HG03354 (cell line): ENCODE data around the gene PLAAT3.
"Not testable (repeated sequence)": the region's sequence is repeated elsewhere in the genome, so short reads cannot be mapped to it uniquely, and the experiment has no call there.

Experiments used
- ATAC-seq: cut with Tn5 transposase; IDR thresholded peaks from one replicate; pipeline ENCODE4 v1.9.1; 2021; ENCODE audit warnings: mild to moderate bottlenecking; ENCODE audit not compliant: unreplicated experiment, poor library complexity, severe bottlenecking

Gene PLAAT3

DNA sequence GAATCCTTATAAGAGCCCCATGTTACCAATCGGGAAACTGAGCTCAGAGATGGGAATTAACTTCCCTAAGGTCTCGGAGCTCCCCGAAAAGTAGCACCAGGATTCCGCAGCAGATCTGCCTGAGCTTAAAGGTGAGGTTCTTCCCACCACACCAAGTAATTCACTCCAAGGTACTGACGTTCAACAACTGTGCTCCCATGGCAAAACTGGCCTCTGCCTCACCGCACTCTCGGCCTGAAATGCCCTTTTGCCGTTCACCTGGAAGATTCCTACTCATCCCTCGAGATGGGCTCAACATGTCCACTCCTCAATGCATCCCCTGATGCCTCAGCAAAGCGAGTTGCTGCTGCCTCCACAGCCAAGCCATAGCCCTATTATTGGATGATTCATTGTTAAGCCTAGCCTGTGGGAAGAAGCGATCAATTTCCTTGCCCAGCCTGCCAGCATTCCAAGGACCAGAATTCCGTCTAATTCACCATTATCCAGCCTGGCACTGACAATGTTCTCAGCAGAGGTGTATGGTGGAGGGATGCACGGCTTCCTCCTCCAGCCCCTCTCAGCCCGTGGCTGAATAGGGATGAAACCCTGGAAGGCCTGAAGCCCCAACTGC lies 4.2 kb downstream of the PLAAT3 start:
- no peak for ATAC-seq

DNA sequence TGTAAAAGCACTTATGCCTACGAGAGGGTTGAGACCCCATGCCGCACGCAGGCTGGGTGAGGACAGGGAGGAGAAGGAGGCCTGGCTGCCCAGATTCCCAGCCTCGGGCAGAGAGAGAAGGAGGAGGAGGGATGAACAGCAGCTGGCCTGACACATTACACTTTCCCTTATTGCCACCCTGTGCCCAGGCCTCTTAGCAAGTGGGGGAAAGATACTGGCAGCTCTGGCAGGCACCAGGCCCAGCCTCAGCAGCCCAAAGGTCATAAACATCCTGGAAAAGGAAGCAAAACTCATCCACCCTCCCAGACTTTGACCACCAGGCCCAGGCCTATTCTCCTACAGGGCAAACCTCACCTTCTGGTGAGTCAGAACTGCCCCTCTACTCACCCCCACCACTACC lies 4.7 kb downstream of the PLAAT3 start:
- no peak for ATAC-seq

DNA sequence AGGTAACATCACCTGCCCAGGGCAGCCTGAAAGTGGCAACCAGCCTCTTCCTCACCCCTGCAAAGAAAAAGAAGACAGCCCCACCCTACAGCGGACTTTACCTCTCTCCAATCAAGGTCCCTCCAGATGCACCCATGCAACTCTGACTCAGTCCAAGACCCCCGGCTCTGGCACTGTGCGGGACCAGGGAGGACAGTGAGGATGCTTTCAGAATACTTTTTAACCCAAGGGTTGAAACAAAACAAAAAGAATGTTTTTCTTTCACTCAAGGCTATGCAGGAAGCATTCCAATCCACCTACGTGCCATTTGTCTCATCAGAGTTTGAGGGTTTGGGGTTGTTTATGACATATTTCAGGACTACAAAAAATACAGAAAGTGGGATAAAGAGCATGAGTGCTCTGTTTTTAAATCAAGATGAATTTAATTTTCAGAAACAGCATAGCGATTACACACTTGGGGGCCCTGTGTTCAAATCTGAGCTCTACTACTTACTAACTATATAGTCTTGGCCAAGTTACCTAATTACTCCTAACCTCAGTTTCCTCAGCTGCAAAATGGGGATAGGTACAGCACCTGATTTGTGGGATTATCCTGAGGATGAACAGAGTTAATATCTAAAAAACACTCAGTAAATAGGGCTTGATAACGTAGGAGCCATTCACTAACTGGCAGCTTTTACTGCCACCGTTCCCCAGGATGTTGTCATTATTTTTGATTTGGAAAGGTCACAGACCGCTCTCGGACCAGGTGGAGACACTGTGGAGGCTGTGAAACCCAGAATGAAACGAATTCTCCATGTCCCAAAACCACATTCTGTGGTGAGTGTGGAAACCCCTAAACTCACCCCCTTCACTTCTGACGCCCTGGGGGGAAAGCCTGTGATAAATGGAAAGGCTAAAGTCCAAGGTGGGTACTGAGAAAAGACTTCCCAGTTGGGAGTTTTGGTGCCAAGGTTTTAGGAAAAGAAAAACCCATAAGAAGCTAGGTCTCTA lies 5.6 kb downstream of the PLAAT3 start:
- ATAC-seq, result no peak

DNA sequence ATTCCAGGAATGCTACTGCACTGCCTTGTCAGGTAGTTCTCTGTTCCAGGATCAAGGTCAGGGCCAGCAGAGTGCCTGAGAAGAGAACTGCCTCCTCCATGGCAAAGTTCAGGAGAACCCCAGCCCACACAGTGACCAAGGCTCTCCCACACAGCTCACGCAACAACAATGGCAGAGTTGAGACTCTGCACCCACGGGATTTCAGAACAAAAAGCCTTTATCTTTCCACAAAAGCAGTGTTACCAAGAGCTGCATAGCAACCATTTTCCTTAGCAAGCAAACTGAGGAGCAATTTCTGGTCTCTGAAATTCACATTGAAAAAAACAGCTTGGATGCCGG lies 11.1 kb downstream of the PLAAT3 start:
- no peak for ATAC-seq

DNA sequence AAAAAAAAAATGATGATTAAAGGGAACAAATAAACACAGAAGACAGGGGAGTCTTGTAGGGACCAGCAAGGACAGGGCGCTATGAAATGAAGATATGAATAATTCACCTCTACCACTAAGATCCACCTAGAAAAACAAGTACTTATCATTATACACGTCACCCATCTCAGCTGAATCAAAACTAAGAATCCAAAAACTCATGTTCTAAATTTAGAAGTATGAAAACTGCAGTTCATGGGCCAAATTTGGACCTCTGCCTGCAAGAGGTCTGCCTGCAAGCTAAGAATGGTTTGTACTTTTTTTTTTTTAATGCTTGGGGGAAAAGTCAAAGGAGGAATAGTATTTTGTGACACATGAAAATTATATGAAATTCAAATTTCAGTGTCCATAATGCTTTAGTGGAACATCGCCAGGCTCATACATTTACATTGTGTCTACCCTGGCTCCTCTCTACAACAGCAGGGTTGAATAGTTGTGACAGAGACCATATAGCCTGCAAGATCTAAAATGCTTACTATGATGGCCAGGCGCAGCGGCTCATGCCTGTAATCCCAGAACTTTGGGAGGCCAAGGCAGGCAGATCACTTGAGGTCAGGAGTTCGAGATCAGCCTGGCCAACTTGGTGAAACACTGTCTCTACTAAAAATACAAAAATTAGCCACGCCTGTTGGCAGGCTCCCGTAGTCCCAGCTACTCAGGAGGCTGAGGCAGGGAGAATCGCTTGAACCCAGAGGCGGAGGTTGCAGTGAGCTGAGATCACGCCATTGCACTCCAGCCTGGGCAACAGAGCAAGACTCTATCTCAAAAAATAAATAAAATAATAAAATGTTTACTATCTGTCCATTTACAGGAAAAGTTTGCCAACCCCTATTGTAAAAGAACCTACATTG lies 11.7 kb downstream of the PLAAT3 start:
- ATAC-seq, result not testable (repeated sequence)

DNA sequence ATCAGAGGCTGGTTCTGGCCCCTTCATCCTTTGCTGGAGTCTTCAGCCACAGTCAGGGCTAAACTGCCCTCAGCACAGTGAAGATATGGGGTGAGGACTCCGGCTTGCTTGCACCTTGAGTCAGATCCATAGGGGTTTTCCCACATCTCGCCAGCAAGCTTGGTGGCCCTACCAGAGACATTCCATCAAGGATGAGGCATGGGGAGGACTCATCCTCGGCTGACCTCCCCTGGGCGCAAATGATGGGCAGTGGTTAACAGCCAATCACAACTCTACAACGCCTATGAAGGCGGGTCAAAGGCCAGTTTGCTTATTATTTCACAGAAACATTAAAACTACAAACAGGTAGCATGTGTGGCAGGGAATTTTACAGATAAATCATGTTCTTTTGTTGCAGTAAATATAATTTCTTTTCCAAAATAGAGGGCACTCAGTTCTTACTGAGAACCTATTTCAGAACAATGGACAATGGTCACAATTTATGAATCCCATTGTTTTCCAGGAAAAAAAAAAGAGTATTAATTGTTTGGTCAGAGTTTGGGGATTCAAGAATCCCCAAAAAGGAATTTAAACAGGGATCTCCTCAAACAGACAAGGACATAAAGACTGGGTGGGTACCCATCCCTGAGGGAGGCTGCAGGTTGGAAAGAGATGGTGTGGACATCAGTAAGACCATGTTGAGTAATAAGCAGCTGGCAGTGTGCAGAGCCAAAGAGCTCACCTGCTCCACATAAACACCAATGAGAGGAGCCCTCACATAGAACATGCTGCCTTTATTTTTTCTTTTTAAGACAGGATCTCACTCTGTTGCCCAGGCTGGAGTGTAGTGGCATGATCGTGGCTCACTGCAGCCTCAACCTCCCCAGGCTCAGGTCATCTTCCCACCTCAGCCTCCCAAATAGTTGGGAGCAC lies 14.8 kb downstream of the PLAAT3 start:
- ATAC-seq, result no peak

DNA sequence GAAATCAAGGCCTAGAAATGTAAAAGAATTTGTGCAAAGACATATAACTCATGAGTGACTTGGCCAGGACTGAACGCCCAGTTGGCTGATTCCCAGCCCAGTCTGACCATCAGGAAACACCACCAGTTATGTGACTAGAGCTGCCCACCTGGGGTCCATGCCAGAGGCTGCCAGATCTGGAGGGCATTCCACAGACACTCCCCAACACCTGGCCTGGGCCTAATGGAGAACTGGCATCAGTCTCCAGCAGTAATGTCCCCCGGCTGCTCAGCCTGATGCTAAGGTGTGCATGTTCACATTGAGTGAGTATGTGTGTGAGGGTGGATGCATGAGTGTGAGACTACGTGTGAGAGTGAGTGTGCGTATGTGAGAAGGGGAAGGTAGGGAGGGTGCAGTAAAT lies 15.7 kb downstream of the PLAAT3 start:
- no peak for ATAC-seq

DNA sequence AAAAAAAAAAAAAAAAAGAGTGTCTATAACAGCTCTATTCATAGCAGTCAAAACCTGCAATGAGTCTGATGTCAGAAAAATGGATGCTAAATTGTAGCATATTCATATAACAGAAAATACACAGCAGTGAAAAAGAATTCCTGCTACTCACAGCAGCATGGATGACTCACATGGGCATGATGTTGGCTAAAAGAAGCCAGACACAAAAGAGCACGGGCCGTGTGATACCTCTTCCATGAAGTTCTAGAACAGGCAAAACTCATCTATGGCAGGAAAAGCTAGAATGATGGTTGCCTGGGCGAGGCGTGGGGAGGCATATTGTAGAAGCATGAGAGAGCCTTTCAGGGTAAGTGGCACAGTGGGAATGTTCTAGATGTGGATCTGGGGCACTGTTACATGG lies 18.9 kb downstream of the PLAAT3 start:
- ATAC-seq, result no peak

DNA sequence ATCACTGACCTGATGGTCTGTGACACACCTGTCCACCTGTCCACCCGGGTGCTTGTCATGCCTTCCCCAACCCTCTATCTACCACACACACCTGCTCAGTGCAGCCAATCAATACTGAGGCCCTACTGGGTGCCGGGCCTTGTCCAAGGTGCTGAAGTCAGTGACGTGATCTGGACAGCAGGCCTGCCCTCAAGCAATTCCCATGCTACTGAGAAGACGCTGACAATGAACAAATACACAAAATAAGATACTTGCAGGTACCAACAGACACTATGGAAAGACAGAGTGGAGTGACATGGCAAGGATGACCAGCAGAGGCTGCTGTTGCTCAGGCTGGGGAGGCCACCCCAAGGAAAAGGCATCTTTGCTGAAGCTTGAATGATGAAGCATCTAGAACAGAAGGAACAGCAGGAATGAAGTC lies 21.2 kb downstream of the PLAAT3 start:
- no peak for ATAC-seq

DNA sequence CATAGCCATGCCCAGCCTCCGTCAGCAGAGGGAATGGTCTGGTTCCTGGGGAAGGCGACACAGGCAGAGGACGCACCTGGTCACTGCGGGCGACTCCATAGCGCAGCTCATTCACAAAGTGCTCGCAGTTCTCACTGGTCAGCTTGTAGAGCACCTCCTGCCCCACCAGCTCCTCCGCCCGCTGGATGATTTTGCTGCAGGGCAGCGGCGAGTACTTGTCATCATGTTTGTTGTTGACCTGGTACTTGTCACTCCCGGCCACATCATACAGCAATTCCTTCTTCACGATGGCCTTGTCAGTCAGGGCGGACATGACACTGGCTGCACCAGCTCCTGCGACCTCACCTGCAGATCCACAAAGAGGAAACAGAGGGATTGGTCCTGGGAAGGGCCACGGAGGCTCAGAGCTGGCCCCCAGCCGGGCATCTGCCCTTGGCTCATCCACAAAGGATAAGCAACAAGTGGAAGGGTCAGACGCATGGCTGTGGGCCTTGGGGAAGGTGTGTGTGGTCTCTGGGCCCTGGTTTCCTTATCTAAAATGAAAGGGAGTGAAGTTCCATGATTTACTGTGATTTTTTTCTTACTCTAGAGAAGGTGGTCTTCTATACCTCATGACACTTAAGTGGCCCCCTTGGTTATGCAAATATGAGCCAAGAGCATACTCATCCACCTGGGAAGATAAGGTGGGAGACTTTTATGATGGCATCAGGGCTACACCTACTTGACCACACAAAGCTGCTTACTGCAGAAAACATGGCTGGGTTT lies 24.0 kb downstream of the PLAAT3 start:
- ATAC-seq, result no peak

DNA sequence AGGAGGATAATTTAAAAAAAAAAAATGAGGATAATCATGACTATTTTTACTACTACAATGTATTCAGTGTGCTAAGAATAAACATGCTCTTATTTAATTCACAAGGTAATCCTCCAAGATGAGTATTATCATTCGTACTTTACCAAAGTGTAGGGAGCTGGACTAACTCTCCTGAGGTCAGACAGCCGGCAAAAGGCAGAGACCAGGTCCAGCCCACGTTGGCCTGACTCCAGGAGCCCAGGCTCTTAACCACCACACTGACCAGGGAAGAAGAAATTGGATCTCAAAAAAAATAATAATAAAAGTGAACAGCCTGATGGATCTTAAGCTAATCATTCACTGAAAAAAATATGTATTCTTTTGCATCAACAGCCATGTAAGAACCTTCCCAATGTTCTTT lies 25.2 kb downstream of the PLAAT3 start:
- no peak for ATAC-seq

DNA sequence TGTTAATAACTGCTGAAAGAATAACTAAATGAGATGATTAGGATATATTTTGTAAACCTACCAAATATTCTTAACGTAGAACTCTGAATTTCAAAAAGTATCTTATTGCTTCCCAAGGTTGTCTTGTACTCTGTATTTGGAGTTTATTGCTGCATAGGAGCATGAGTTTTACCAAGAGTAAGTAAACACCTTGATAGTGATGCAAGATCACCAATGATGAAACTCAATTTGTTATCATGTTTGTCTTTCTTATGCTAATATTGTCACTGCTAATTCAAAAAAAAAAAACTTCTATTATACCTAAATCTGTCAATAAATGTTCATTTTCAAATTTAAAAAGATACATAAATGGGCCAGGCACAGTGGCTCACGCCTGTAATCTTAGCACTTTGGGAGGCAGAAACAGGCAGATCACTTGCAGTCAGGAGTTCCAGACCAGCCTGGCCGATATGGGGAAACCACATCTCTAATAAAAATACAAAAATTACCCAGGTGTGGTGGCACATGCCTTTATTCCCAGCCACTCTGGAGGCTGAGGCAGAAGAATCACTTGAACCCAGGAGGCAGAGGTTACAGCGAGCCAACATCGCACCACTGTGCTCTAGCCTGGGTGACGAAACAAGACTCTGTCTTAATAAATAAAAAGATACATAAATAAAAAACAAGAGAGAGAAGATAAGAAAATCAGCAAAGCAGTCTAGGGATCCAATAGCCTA lies 27.6 kb downstream of the PLAAT3 start:
- ATAC-seq, result no peak

DNA sequence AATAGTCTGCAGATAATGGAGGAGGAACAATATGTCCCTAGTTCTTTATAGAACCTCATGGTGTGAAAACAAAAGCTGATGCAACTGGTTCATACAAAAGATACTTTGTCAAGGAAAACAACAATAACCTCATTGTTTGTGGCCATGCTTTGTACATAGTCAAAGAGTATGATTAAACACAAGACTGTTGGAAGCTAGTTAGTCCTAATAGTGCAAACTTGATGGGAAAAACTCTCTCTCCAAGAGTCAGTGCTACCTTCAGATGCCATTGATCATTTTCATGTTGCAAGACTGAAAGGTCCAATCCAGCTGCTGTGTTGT lies 30.9 kb downstream of the PLAAT3 start:
- ATAC-seq, result no peak

DNA sequence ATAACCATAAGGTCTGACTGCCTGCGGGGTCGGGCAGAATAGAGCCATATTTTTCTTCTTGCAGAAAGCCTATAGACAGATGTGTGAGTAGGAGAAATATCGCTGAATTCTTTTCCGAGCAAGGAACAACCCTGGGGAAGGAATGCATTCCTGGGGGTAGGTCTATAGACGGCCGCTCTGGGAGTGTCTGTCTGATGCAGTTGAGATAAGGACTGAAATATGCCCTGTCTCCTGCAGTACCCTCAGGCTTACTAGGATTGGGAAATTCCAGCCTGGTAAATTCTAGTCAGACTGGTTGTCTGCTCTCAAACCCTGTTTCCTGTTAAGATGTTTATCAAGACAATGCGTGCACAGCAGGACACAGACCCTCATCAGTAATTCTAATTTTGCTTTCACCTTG lies 33.0 kb downstream of the PLAAT3 start:
- not testable (repeated sequence) for ATAC-seq

DNA sequence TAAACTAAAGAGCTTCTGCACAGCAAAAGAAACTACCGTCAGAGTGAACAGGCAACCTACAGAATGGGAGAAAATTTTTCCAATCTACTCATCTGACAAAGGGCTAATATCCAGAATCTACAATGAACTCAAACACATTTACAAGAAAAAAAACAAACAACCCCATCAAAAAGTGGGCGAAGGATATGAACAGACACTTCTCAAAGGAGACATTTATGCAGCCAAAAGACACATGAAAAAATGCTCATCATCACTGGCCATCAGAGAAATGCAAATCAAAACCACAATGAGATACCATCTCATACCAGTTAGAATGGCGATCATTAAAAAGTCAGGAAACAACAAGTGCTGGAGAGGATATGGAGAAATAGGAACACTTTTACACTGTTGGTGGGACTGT lies 35.4 kb downstream of the PLAAT3 start:
- not testable (repeated sequence) for ATAC-seq

DNA sequence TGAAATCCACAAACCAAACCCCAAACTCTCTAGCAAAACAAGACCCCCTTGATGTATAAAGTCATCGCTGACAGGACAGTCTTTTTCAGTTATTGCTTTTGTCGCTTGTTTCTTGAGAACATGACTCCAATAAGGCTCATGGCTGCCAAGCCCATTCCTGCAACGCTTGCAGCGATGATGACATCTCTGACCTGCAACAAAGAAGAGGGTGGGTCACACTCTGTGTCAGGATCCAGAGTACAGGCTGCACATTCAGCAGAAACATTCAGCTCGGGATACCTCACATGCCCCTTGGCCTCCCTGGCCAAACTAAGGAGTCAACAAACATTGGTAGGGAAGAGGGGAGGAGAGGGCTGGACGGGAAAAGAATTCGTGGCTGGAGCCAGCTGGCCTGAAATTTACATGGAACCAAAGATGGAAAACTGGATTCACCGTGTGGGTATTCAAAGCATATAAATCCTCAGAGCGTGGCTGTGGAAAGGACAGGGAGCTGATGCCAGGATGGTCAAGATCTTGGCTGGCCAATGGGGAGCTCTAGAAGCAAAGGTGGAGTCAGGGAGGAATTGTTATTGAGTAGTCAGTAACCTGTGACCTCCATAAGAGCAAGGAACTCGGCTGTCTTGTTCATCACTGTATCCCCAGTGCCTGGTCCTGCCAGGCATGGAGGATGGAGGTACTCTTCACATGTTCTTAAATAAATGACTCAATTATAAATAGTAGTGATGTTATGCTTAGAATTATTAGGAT lies 39.2 kb downstream of the PLAAT3 start:
- no peak for ATAC-seq
